ENCODE data around the gene AP2M1.

Gene AP2M1

GRCh38 chr3:184183679-184184078, 9.0 kb downstream of the AP2M1 start:
- FAIRE-seq: no peak

GRCh38 chr3:184184546-184185230, 10.0 kb downstream of the AP2M1 start:
- no peak for FAIRE-seq

- peak; percentile 79 for FAIRE-seq
These were observed 11.0 kb downstream of the AP2M1 start for GRCh38 chr3:184185461-184186183.

GRCh38 chr3:184186184-184186901, 11.7 kb downstream of the AP2M1 start, which contains the start of gene ABCF3:
TSS of gene ABCF3 (plus strand) at chr3:184186199. CDS start at chr3:184186208, 9 bp downstream.
- FAIRE-seq: no peak

- no peak for FAIRE-seq
These were observed 12.2 kb downstream of the AP2M1 start for GRCh38 chr3:184186902-184187207.

GRCh38 chr3:184188080-184188479, 13.4 kb downstream of the AP2M1 start:
- FAIRE-seq: no peak

GRCh38 chr3:184189421-184189820, 14.8 kb downstream of the AP2M1 start:
- FAIRE-seq: no peak

GRCh38 chr3:184192889-184193288, 18.2 kb downstream of the AP2M1 start:
- FAIRE-seq: no peak

GRCh38 chr3:184193991-184194539, 19.4 kb downstream of the AP2M1 start:
- FAIRE-seq: no peak

GRCh38 chr3:184196536-184196935, 21.9 kb downstream of the AP2M1 start:
- FAIRE-seq: no peak

- FAIRE-seq: no peak
These were observed 23.9 kb downstream of the AP2M1 start for GRCh38 chr3:184198509-184198908.

- FAIRE-seq: no peak
These were observed 26.2 kb downstream of the AP2M1 start for GRCh38 chr3:184200825-184201224.

GRCh38 chr3:184203526-184203925, 28.9 kb downstream of the AP2M1 start:
- no peak for FAIRE-seq

GRCh38 chr3:184209146-184209923, 34.7 kb downstream of the AP2M1 start:
- no peak for FAIRE-seq

GRCh38 chr3:184211297-184211696, 36.6 kb downstream of the AP2M1 start:
- FAIRE-seq: no peak

GRCh38 chr3:184211718-184212117, 37.1 kb downstream of the AP2M1 start:
- no peak for FAIRE-seq

GRCh38 chr3:184218814-184219213, 44.2 kb downstream of the AP2M1 start:
- FAIRE-seq: no peak

- FAIRE-seq: no peak
These were observed 47.9 kb downstream of the AP2M1 start for GRCh38 chr3:184222521-184222920.

GRCh38 chr3:184223946-184224345, 49.3 kb downstream of the AP2M1 start:
- FAIRE-seq: no peak

GRCh38 chr3:184227481-184227935, 52.9 kb downstream of the AP2M1 start:
- FAIRE-seq: no peak

GRCh38 chr3:184228376-184229137, 53.9 kb downstream of the AP2M1 start:
- FAIRE-seq: no peak

Measured in endometrium (tissue), 2 donors.